Activated naive CD4-positive, alpha-beta T cell treated with anti-CD3 and anti-CD28 coated beads, Interleukin-2, amount 10 ng/mL, durations not matched to agents 7 days and 5 days (primary cell): Measurements from ENCODE around the gene SGMS1.

Experiments
- CTCF ChIA-PET: fragments of 350-600 bp; sonication (Branson Sonifier 250); formaldehyde crosslinking; loops from one replicate; lab custom pipeline; 2021; ENCODE audit warnings: antibody characterized with exemption; lab: Charles Lee
- DNase-seq: peaks from one replicate; pipeline ENCODE4 v3.0.0-alpha.2; 2020
- H3K27ac Mint-ChIP-seq: one replicate; pipeline ENCODE4 v1.8.0; 2021; ENCODE audit warnings: mild to moderate bottlenecking, moderate library complexity, mixed read lengths
- H3K27me3 Mint-ChIP-seq: one replicate; pipeline ENCODE4 v1.8.0; 2021; ENCODE audit warnings: mild to moderate bottlenecking, mixed read lengths
- H3K36me3 Mint-ChIP-seq: one replicate; pipeline ENCODE4 v1.8.0; 2021; ENCODE audit warnings: mixed read lengths
- H3K4me1 Mint-ChIP-seq: one replicate; pipeline ENCODE4 v1.8.0; 2021; ENCODE audit warnings: mixed read lengths
- H3K4me3 Mint-ChIP-seq: one replicate; pipeline ENCODE4 v1.8.0; 2021; ENCODE audit warnings: mild to moderate bottlenecking, moderate library complexity, mixed read lengths
- H3K9me3 Mint-ChIP-seq: one replicate; pipeline ENCODE4 v1.8.0; 2021; ENCODE audit warnings: mixed read lengths

Gene SGMS1

GRCh38 chr10:50625649-50626132 is 1.9 kb upstream of the SGMS1 start:
- CTCF ChIA-PET, result no interaction called here
- H3K9me3 Mint-ChIP-seq, result no peaks in the 10 kb centered on the region
- peak overlapping the region; percentile 86 for H3K4me3 Mint-ChIP-seq
- H3K27ac Mint-ChIP-seq, result peak overlapping the region; percentile 97
- peaks cover 28% of the 10 kb centered on the region for H3K4me1 Mint-ChIP-seq
- no peaks in the 10 kb centered on the region for H3K27me3 Mint-ChIP-seq
- no peaks in the 10 kb centered on the region for H3K36me3 Mint-ChIP-seq
- no peak for DNase-seq

GRCh38 chr10:50624866-50625501 is 1.2 kb upstream of the SGMS1 start:
- H3K4me1 Mint-ChIP-seq, result peaks cover 34% of the 10 kb centered on the region
- no peaks in the 10 kb centered on the region for H3K9me3 Mint-ChIP-seq
- H3K27me3 Mint-ChIP-seq, result no peaks in the 10 kb centered on the region
- H3K36me3 Mint-ChIP-seq, result no peaks in the 10 kb centered on the region
- H3K4me3 Mint-ChIP-seq, result peak overlapping the region; percentile 86
- CTCF ChIA-PET, result interaction anchor here (0.6 to 1.0 kb wide), 2 partner anchors 12 to 581 kb away, joined by 3 to 4 read pairs; no protein-coding TSS in a partner anchor
- peak; percentile 73 for DNase-seq
- peak overlapping the region; percentile 97 for H3K27ac Mint-ChIP-seq

GRCh38 chr10:50624413-50624865 is 683 bp upstream of the SGMS1 start:
- Mint-ChIP-seq H3K4me1 (peaks cover 39% of the 10 kb centered on the region), H3K36me3 (no peaks in the 10 kb centered on the region), H3K9me3 (no peaks in the 10 kb centered on the region), H3K4me3 (peak overlapping the region; percentile 86), H3K27me3 (no peaks in the 10 kb centered on the region), H3K27ac (peak overlapping the region; percentile 98)
- CTCF ChIA-PET, result interaction anchor here (0.6 to 1.0 kb wide), 2 partner anchors 12 to 582 kb away, joined by 3 to 4 read pairs; no protein-coding TSS in a partner anchor
- peak; percentile 95 for DNase-seq

- peak overlapping the region; percentile 86 for H3K4me3 Mint-ChIP-seq
- no peaks in the 10 kb centered on the region for H3K27me3 Mint-ChIP-seq
- peaks cover 52% of the 10 kb centered on the region for H3K4me1 Mint-ChIP-seq
- H3K9me3 Mint-ChIP-seq, result no peaks in the 10 kb centered on the region
- H3K36me3 Mint-ChIP-seq, result peaks cover 2% of the 10 kb centered on the region
- DNase-seq, result peak; percentile 66
- H3K27ac Mint-ChIP-seq, result peak overlapping the region; percentile 98
- CTCF ChIA-PET, result interaction anchor here (0.8 to 1.6 kb wide), 6 partner anchors 11 to 205 kb away, joined by 3 to 7 read pairs (median 4); no protein-coding TSS in a partner anchor
Observed at GRCh38 chr10:50622706-50623662, 772 bp downstream of the SGMS1 start.

- DNase-seq, result peak; percentile 75
- peak overlapping the region; percentile 86 for H3K4me3 Mint-ChIP-seq
- peaks cover 53% of the 10 kb centered on the region for H3K4me1 Mint-ChIP-seq
- H3K9me3 Mint-ChIP-seq, result no peaks in the 10 kb centered on the region
- no peaks in the 10 kb centered on the region for H3K27me3 Mint-ChIP-seq
- H3K36me3 Mint-ChIP-seq, result peaks cover 2% of the 10 kb centered on the region
- CTCF ChIA-PET, result interaction anchor here (0.8 to 2.2 kb wide), 14 partner anchors 10 to 346 kb away, joined by 3 to 9 read pairs (median 4); no protein-coding TSS in a partner anchor
- H3K27ac Mint-ChIP-seq, result peak overlapping the region; percentile 91
Observed at GRCh38 chr10:50621968-50622705, 1.6 kb downstream of the SGMS1 start.

GRCh38 chr10:50620899-50621298 is 2.9 kb downstream of the SGMS1 start:
- no peak for DNase-seq
- H3K4me3 Mint-ChIP-seq, result peak overlapping the region; percentile 21
- no peaks in the 10 kb centered on the region for H3K27me3 Mint-ChIP-seq
- H3K27ac Mint-ChIP-seq, result no peak overlapping the region
- H3K4me1 Mint-ChIP-seq, result peaks cover 50% of the 10 kb centered on the region
- H3K36me3 Mint-ChIP-seq, result peaks cover 2% of the 10 kb centered on the region
- H3K9me3 Mint-ChIP-seq, result no peaks in the 10 kb centered on the region
- CTCF ChIA-PET, result interaction anchor here (0.9 to 2.2 kb wide), 6 partner anchors 17 to 345 kb away, joined by 3 to 9 read pairs (median 4); no protein-coding TSS in a partner anchor

GRCh38 chr10:50619882-50620281 is 3.9 kb downstream of the SGMS1 start:
- Mint-ChIP-seq H3K4me3 (no peak overlapping the region), H3K27me3 (no peaks in the 10 kb centered on the region), H3K4me1 (peaks cover 43% of the 10 kb centered on the region), H3K36me3 (peaks cover 2% of the 10 kb centered on the region), H3K27ac (no peak overlapping the region), H3K9me3 (no peaks in the 10 kb centered on the region)
- CTCF ChIA-PET, result interaction anchor here (2.2 kb wide), 1 partner anchor 33 kb away, joined by 9 read pairs; no protein-coding TSS in a partner anchor
- DNase-seq, result no peak

- no peak for DNase-seq
- CTCF ChIA-PET, result no interaction called here
- H3K36me3 Mint-ChIP-seq, result peaks cover 2% of the 10 kb centered on the region
- peaks cover 43% of the 10 kb centered on the region for H3K4me1 Mint-ChIP-seq
- H3K27ac Mint-ChIP-seq, result peak overlapping the region; percentile 7
- H3K9me3 Mint-ChIP-seq, result no peaks in the 10 kb centered on the region
- H3K27me3 Mint-ChIP-seq, result no peaks in the 10 kb centered on the region
- H3K4me3 Mint-ChIP-seq, result no peak overlapping the region
Observed at GRCh38 chr10:50619166-50619565, 4.6 kb downstream of the SGMS1 start.

GRCh38 chr10:50618624-50619023 is 5.1 kb downstream of the SGMS1 start:
- Mint-ChIP-seq H3K27ac (no peak overlapping the region), H3K4me1 (peaks cover 43% of the 10 kb centered on the region), H3K4me3 (no peak overlapping the region), H3K27me3 (no peaks in the 10 kb centered on the region), H3K9me3 (no peaks in the 10 kb centered on the region), H3K36me3 (peaks cover 2% of the 10 kb centered on the region)
- DNase-seq, result no peak
- CTCF ChIA-PET, result no interaction called here

GRCh38 chr10:50615658-50616057 is 8.1 kb downstream of the SGMS1 start:
- H3K36me3 Mint-ChIP-seq, result peaks cover 2% of the 10 kb centered on the region

GRCh38 chr10:50614444-50615137 is 9.2 kb downstream of the SGMS1 start:
- Mint-ChIP-seq H3K9me3 (no peaks in the 10 kb centered on the region), H3K27ac (no peak overlapping the region), H3K4me1 (peaks cover 19% of the 10 kb centered on the region), H3K27me3 (no peaks in the 10 kb centered on the region), H3K36me3 (peaks cover 2% of the 10 kb centered on the region), H3K4me3 (no peak overlapping the region)
- CTCF ChIA-PET, result no interaction called here
- DNase-seq, result no peak

More at GRCh38 chr10:50615658-50616057, 8.1 kb downstream of the SGMS1 start:
- peaks cover 29% of the 10 kb centered on the region for H3K4me1 Mint-ChIP-seq
- H3K27ac Mint-ChIP-seq, result no peak overlapping the region
- H3K27me3 Mint-ChIP-seq, result no peaks in the 10 kb centered on the region
- H3K9me3 Mint-ChIP-seq, result no peaks in the 10 kb centered on the region
- CTCF ChIA-PET, result no interaction called here
- no peak for DNase-seq
- H3K4me3 Mint-ChIP-seq, result no peak overlapping the region

- CTCF ChIA-PET, result interaction anchor here (0.6 to 1.3 kb wide), 3 partner anchors 36 to 244 kb away, joined by 3 read pairs; no protein-coding TSS in a partner anchor
- no peaks in the 10 kb centered on the region for H3K36me3 Mint-ChIP-seq
- H3K27ac Mint-ChIP-seq, result no peak overlapping the region
- peaks cover 12% of the 10 kb centered on the region for H3K4me1 Mint-ChIP-seq
- DNase-seq, result no peak
- H3K4me3 Mint-ChIP-seq, result no peak overlapping the region
- H3K27me3 Mint-ChIP-seq, result no peaks in the 10 kb centered on the region
- H3K9me3 Mint-ChIP-seq, result no peaks in the 10 kb centered on the region
Observed at GRCh38 chr10:50613726-50614443, 9.9 kb downstream of the SGMS1 start.
